Bronchial epithelial cell (primary cell): Measurements from ENCODE around the gene RPL37. TPM values are rescaled to one million over a fixed set of nuclear protein-coding genes. Genes with fewer than 3 reads are reported as not detected.
A peak's percentile ranks its signal among the peaks of the same experiment; 100 is the strongest.

Source experiments
- DNase-seq: peaks from one replicate; pipeline ENCODE4 v3.0.0-alpha.2; 2010; ENCODE audit warnings: low read depth
- FAIRE-seq: peaks from 2 replicates; lab custom pipeline; 2011; peaks lifted over from hg19 to GRCh38; lab: Jason Lieb, UNC
- H3K27me3 ChIP-seq: 2 replicates; pipeline ENCODE4 v1.5.1; 2011; ENCODE audit warnings: low read length; ENCODE audit not compliant: control insufficient read depth, insufficient read depth
- H3K36me3 ChIP-seq: 2 replicates; pipeline ENCODE4 v1.5.1; 2011; ENCODE audit warnings: low read length; ENCODE audit not compliant: control insufficient read depth, insufficient read depth
- H3K4me3 ChIP-seq: 2 replicates; pipeline ENCODE4 v1.5.1; 2011; ENCODE audit warnings: mild to moderate bottlenecking, low read depth, low read length, control low read depth
- total RNA-seq: library from RNA; depleted of rRNA; stranded (reverse); fragments of >200 nt; gene quantifications from 2 replicates; pipeline ENCODE4 v1.2.1, GENCODE V29; 2014
- TF ChIP-seq, protein P1 (sequence below): IDR thresholded peaks from 2 replicates; pipeline ENCODE4 v1.5.1; 2011; ENCODE audit warnings: mild to moderate bottlenecking, moderate library complexity, low read length, control low read depth, inconsistent platforms; ENCODE audit not compliant: insufficient read depth, severe bottlenecking

The RPL37 gene
- total RNA-seq, 1 donor from 2014 or later = 264 TPM

DNA sequence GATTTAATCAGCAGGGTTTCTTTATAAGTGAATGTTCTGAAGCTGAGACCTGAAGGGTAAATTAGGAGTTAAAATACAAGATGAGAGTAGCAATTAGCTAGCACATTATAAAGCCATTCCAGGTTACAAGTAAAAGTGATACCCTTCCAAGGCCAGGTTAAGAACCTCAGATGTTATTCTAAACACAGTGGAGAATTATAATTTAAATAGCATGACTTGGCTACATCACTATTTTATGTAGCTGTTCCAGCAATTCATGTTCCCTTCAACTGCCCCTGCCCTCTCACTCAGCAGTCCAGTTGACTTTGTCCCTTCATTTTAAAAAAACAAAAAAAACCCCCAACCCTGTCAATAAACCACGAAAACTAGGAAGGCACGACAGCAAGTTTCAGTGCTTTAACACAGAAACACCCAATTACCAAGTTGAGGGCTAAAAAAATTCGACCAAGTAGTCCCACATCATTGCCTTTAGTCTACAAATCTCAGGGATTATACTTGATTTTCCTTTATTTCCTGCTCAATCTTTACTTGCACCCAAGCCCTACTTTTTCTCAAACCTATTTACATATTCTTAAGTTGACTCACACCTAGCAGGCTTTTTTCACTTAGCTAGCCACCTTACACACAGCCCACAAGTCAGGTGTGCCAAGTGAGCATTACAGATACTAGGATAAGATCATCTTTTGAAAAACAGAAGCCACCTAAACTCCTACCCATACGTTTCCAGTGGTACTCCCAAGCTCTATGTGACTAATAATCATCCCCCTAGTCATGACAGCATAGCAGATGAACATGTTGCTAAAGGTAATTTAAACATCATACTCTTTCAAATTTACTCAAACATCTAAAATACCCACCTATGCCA, 3.4 kb downstream of the RPL37 start:
- Histone ChIP-seq H3K4me3 (no peak overlapping the region), H3K36me3 (peaks cover 43% of the 10 kb centered on the region), H3K27me3 (no peaks in the 10 kb centered on the region)
- DNase-seq = peak; percentile 37
- FAIRE-seq = no peak
- TF ChIP-seq, protein P1, sequence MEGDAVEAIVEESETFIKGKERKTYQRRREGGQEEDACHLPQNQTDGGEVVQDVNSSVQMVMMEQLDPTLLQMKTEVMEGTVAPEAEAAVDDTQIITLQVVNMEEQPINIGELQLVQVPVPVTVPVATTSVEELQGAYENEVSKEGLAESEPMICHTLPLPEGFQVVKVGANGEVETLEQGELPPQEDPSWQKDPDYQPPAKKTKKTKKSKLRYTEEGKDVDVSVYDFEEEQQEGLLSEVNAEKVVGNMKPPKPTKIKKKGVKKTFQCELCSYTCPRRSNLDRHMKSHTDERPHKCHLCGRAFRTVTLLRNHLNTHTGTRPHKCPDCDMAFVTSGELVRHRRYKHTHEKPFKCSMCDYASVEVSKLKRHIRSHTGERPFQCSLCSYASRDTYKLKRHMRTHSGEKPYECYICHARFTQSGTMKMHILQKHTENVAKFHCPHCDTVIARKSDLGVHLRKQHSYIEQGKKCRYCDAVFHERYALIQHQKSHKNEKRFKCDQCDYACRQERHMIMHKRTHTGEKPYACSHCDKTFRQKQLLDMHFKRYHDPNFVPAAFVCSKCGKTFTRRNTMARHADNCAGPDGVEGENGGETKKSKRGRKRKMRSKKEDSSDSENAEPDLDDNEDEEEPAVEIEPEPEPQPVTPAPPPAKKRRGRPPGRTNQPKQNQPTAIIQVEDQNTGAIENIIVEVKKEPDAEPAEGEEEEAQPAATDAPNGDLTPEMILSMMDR = no peak

DNA sequence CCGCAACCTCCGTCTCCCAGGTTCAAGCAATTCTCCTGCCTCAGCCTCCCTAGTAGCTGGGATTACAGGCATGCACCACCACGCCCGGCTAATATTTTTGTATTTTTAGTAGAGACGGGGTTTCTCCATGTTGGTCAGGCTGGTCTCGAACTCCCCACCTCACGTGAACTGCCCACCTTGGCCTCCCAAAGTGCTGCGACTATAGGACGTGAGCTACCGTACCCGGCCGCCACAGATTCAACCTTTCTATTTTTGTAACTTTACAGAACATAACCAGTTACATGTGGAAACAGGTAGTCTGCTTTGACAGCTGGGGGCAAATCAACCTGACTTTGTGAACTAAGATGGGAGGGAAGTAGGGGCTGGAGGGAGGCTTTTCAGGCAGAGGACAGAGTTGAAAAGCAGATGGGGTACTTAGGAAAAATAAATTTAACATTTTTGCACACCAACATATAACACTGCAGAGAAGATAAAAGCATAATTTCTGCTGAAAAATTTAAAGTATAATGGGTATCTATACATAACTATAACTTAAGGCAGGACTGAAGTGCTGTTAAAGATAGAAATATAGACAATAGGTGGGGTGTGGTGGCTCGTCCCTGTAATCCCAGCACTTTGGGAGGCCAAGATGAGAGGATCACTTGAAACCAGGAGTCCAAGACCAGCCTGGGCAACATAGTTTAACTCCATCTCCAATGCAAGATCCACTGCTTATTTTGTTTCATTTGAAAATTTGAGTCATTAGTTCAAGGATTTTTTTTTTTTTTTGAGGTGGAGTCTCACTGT, 5.1 kb downstream of the RPL37 start:
- DNase-seq = no peak
- H3K4me3 ChIP-seq = no peak overlapping the region
- FAIRE-seq = no peak
- no peaks in the 10 kb centered on the region for H3K27me3 ChIP-seq
- H3K36me3 ChIP-seq = peaks cover 43% of the 10 kb centered on the region
- TF ChIP-seq, protein P1 = no peak

DNA sequence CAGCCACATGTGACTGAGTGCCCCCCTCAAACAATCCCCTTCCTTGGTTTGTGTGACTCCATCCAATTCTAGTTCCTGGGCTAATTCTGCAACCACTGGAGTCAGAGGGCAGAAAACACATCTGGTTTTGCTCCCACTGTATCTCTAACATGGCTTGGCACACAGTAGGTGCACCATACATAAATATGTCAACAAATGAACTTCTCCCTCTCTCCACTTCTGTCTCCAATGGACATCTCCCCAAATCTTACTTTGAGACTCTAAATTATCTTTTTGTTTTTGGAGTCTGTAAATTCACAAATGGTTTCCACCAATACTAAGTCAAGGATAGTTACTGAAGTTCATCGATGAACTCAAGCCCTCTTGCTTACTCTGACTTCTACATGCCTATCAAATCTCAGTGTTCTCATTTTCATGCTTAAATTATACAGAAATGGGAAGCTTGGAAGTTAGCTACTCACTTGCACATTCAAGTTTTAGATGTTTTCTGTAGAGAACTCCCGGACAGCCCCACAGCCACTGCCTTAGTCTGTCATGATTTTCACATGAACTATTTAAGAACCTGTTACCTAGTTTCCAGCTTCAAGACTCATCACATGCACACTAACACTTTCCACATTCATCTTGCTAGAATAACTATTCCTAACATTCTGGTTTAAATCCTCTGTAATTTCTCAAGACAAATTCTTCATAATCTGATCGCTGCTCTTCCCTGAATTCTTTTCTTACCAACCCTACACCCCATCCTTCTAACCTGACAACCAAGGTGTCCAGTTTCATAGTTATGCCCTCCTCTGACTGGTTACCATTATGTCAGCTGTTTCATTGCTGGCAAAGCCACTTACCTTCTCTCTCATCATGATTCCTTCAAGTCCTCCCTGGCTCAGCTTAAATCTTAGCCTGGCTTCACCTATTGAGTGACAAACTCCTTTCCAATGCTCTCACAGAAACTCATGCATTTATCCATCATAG, 6.0 kb downstream of the RPL37 start:
- H3K36me3 ChIP-seq = peaks cover 42% of the 10 kb centered on the region
- FAIRE-seq = no peak

DNA sequence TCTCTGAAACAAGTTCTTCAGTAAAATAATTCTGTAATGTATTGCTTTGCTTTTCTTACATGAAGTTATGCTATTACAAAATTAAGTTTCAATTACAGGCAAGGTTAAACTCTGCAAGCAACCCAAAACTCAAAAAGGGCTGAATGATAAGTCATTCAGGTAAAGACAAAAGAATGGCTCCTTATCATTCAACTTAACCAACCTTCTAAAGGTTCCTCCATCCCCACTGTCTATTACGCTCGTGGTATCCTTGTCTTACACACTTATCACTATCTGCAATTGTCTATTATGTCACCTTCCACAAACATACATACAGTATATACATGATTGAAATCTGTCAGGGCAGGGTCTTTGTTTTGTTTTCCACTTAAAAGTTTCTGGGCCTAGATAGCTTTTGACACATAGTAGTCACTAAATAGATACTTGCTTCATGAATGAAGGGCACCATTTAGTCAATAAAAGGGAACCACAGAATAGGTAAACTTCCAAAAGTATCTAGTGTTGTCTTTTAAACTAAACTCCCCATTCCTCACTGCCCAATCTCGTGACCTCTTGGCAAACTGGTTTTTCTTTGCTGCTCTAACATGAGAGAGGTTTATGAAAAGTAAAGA, 6.9 kb downstream of the RPL37 start:
- Histone ChIP-seq H3K4me3 (no peak overlapping the region), H3K27me3 (no peaks in the 10 kb centered on the region), H3K36me3 (peaks cover 37% of the 10 kb centered on the region)
- DNase-seq (no peak), FAIRE-seq (no peak)
- TF ChIP-seq, protein P1 = no peak

More for the DNA sequence above, 6.0 kb downstream of the RPL37 start:
- TF ChIP-seq, protein P1 = no peak
- Histone ChIP-seq H3K27me3 (no peaks in the 10 kb centered on the region), H3K4me3 (no peak overlapping the region)
- DNase-seq = no peak
